Measurements from ENCODE around the gene IZUMO1.

DNA sequence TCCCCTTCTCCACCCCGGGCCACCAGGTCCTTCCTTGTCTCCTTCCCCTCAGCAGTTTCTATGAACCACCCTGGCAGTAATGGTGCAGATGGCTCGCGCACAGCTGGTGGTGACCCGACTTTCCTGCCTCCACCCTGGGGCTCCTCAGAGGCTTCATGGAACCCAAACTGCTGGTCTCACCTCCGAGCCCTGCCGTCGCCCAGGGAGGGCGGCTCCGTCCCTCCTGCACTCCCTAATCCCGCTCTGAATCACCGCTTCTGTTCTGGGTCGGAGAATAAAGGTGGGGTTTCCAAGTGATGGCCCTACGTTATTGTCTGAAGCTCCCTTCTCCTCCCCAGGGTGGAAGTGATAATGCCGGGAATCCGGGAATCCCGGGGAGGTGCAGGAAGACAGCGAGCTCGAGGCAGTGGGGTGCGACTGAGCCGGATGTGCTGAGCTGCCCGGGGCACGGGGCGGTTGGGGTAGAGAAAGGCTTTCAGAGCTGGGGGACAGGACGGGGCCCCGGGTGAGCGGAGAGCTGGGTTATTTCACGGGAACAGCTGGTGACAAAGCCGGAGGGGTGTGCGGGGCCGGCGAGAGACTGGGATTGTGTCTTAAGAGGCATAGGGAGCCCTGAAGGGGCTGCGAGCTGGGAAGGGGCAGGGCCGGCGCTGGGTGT lies 50.2 kb downstream of the IZUMO1 start:
- no peak for TF ChIP-seq RFX5 (IDR thresholded peaks at IDR 0.05; ENCODE audit: low read depth, low read length)
- TF ChIP-seq YY1 (IDR thresholded peaks at IDR 0.05; ENCODE audit: insufficient read depth, insufficient replicate concordance, low read depth, low read length) = no peak
- no peak for TF ChIP-seq TCF7L2 (IDR thresholded peaks at IDR 0.05; ENCODE audit: low read depth, low read length)
- TF ChIP-seq, protein P1, sequence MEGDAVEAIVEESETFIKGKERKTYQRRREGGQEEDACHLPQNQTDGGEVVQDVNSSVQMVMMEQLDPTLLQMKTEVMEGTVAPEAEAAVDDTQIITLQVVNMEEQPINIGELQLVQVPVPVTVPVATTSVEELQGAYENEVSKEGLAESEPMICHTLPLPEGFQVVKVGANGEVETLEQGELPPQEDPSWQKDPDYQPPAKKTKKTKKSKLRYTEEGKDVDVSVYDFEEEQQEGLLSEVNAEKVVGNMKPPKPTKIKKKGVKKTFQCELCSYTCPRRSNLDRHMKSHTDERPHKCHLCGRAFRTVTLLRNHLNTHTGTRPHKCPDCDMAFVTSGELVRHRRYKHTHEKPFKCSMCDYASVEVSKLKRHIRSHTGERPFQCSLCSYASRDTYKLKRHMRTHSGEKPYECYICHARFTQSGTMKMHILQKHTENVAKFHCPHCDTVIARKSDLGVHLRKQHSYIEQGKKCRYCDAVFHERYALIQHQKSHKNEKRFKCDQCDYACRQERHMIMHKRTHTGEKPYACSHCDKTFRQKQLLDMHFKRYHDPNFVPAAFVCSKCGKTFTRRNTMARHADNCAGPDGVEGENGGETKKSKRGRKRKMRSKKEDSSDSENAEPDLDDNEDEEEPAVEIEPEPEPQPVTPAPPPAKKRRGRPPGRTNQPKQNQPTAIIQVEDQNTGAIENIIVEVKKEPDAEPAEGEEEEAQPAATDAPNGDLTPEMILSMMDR (CRISPR knock-in tag; IDR thresholded peaks at IDR 0.05) = no peak

All from HepG2 (cell line).